OCI-LY7 (cell line): ENCODE results near the gene ADRB1.

Source experiments
- EZH2phosphoT487 ChIP-seq: fragments of 200-600 bp; sonication (generic); IDR thresholded peaks from 2 replicates; pipeline ENCODE4 v1.6.1; 2018; ENCODE audit warnings: low read depth, borderline replicate concordance, mild to moderate bottlenecking, mixed run types, antibody characterized with exemption, low read length, moderate library complexity, mixed read lengths
- TF ChIP-seq, protein P1 (sequence below): fragments of 200-600 bp; sonication (generic); conservative IDR thresholded peaks from 2 replicates; pipeline ENCODE4 v1.5.1; 2014; ENCODE audit warnings: mild to moderate bottlenecking, antibody characterized with exemption, low read length, moderate library complexity, mixed read lengths

DNA sequence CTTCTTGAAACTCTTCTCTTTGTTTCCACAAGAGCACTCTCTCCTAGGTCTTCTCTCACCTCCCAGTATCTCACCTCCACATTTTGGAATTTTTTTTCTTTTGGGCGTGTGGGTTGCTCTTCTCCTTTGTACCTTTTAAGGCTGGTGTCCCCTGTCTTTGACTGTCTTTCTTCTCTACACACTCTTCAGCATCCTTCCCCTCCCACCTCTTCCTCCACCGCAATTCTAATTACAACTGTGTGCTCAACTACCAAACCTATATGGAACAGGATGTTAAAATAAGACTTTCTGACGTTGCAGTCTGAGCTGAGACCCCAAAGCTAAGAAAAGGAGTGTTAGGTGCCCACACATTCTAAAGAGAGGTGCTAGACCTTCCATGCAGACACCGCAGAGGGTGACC lies 14.0 kb upstream of the ADRB1 start:
- TF ChIP-seq, protein P1, sequence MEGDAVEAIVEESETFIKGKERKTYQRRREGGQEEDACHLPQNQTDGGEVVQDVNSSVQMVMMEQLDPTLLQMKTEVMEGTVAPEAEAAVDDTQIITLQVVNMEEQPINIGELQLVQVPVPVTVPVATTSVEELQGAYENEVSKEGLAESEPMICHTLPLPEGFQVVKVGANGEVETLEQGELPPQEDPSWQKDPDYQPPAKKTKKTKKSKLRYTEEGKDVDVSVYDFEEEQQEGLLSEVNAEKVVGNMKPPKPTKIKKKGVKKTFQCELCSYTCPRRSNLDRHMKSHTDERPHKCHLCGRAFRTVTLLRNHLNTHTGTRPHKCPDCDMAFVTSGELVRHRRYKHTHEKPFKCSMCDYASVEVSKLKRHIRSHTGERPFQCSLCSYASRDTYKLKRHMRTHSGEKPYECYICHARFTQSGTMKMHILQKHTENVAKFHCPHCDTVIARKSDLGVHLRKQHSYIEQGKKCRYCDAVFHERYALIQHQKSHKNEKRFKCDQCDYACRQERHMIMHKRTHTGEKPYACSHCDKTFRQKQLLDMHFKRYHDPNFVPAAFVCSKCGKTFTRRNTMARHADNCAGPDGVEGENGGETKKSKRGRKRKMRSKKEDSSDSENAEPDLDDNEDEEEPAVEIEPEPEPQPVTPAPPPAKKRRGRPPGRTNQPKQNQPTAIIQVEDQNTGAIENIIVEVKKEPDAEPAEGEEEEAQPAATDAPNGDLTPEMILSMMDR = no peak
- TF ChIP-seq EZH2phosphoT487 = no peak
